ENCODE results near the gene FAM204A.

FAM204A gene

DNA sequence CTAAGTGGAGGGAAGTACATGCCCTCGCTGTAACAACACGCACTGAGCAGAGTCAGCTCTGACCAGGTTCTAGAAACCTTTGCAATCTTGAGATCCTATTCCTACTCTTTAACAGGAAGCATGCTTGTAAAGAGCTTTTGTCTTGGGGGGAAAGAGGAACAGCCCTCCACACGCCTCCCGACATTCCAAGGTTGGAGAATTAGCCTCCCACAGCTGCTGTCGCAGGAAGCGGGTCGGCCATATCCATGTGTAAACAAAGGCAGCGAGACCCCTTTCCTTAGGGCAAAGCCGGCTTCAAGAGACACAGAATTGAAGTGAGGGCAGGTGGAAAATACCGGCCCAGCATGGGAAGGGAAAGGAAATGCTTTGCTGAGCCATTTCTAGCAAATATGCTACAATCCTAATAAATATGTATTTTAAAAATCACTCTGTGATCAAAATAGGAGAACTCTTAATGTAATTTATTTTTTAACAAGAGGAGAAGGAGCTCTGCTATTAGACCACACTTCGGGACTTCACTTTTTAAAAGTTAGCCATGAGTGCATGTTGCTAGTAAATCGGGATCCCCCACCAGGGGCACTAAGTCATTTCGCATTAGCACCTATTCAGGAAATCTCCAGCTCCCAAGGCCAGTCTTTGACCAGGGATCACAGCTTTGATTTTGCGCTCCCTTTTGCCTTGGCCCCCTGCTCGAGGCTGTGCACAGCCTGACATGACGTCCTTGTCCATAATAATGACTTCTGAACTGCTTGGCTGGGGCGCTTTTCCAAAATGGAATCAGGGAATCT, 55.9 kb downstream of the FAM204A start:
- DNase-seq (ENCODE audit: low read depth in 3 of 3, low spot score in 1 of 3), result no peak

DNA sequence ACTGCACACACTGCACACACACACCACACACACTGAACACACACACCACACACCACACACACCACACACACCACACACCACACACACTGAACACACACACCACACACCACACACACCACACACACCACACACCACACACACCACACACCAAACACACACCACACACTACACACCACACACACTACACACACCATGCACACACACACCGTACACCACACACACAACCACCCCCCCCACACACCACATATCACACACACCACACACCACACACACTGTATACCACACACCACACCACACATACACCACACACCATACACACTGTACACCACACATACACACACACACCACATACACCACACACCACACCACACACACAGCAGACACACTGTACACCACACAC, 59.5 kb downstream of the FAM204A start:
- no peak for DNase-seq (ENCODE audit: low read depth in 3 of 3, low spot score in 1 of 3)

DNA sequence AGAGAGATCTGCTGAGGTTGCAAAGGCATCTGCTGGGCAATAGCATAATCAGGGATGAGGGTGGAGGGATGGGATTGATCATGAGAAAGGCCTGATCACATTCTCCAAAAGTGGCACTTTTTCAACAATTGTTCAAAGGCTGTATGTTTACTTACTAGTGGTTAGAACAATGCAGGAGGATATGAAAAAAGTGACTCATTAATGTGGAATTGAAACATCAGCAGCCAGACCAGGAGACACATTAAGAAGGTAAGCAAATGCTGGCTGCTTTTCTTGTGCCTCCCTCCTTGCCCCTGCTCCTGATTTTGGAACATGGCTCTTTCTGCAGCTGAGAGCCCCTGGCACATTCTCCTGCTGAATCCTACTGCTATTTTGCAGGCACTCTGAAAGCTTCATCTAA, 63.5 kb downstream of the FAM204A start:
- DNase-seq (ENCODE audit: low read depth in 3 of 3, low spot score in 1 of 3), result no peak

DNA sequence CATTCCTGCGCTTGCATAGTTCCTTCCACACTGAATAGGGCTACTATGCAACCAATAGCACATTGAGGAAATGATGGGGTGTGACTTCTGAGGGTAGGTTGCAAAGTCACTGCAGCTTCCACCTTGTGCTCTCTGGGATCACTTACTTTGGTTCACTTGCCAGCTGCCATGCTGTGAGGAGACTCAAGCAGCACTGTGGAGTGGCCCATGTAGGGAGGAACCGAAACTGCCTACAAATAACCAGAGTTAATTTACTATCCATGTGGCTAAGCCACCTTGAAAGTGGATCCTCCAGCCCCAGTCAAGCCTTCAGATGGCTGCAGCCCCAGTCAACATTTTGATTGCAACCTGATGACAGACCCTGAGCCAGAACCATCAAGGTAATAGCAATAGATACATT, 64.3 kb downstream of the FAM204A start:
- DNase-seq (ENCODE audit: low read depth in 3 of 3, low spot score in 1 of 3), result no peak

DNA sequence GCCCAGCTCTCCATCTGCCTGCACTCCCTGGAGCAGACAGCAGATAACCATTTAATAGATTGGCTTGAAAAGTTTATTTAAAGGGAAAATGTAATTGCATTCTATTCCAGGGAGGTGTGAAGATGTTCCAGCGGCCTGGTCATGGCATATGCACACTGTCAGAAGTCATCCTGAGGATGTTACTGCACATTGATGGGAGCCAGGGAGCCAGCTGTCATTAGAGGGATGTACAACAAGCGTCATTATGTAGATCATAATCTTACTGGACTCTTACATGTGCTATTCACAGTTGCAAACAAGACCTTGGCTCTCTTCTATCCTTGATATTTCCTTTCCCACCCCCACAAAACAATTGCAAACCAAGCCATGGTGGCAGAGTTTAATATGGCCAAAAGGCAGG, 65.4 kb downstream of the FAM204A start:
- DNase-seq (ENCODE audit: low read depth in 3 of 3, low spot score in 1 of 3), result no peak

DNA sequence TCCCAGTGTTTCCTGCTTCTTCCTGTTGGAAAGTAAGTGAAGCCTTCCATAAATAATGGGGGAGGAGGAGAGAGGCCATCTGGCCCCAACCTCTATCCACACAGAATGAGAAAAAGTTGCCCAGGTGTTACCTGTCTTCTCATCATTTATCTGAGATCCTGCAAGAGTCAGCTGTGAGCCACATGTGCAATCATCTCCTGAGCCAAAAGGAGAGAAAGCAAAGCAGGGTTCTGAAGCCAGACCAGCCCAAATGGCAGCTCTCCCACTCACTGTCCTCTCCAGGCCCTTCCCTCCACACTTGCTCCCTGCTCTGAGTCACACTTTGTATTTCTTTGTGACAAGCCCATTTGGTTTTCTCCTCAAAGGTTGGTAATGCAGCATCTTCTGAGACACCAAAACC, 65.9 kb downstream of the FAM204A start:
- DNase-seq (ENCODE audit: low read depth in 3 of 3, low spot score in 1 of 3), result no peak

DNA sequence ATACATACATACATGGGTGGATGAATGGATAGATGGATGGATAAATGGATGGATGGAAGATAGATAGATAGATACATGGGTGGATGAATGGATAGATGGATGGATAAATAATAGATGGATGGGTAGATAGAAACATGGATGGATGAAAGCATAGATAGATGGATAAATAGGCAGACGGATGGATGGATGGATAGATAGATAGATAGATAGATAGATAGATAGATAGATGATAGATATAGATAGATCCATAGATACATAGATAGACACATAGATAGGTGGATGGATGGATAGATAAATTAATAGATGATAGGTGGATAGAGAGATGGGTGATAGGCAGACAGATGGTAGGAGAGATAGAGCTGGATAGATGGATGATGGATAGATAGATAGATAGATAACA, 68.5 kb downstream of the FAM204A start:
- no peak for DNase-seq (ENCODE audit: low read depth in 3 of 3, low spot score in 1 of 3)

DNA sequence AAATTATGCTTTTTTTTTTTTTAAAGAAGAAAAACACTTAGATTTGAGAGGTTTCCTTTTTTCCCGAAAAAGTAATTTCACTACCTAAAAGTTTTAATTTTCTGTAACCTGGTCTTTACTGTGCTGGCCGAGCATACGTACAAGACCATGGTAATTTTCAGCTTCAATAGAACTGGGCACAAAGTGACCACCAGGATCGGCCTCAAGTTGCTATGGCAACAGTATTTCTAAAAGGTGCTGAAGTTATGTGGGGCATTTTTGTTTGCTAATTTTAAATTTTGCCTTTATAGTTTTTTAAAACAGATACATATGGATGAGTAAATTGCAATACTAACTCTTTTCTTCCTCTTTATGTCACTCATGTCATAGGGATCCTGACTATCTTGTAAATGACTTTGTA, 69.4 kb downstream of the FAM204A start:
- DNase-seq (ENCODE audit: low read depth in 3 of 3, low spot score in 1 of 3), result no peak

DNA sequence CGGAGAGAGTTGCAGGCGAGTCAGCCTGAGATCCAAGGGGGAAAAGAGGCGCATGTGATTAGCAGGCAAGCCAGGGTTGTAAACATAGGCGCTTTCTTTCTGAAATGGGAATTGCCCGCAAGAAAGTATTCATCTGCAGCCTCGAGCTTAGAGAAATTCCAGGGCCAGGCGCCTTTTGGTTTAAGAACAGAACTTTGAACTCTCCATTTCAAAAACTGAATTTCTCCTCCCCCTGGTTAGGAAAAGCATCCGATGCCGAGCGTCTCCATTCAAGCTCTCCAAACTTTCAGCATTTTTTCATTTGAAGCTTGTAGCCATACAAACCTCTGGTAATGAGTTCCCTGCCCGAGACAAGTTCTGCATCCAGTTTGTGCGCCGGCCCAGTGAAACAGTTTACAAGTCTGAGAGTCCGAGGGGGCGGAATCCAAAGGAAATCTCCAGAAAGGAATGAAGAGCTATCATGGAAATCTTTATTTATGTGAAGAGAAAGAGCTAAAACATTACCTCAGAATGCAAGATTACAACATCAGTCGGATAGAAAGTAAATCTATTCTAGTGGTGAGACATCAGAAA, 69.9 kb downstream of the FAM204A start:
- DNase-seq (ENCODE audit: low read depth in 3 of 3, low spot score in 1 of 3), result no peak

DNA sequence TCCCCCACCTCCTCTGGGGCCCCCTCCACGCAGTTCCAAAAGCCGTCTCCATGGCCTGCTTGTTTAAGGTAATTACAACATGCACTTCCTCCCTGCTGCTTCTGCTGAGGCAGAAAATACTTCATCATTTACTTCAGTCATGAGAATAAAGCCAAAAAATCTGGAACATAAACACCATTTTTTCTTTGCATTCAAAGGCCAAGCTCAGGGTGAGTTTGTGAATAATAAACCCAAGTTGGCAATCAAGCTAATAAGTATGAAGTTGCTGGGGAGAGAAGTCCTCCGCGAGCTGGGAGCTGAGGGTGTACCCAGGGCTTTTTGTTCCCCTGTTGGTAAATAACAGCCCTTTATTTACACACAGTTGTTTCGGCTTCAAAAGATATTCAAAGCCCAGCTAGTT, 70.5 kb downstream of the FAM204A start:
- DNase-seq (ENCODE audit: low read depth in 3 of 3, low spot score in 1 of 3), result no peak

DNA sequence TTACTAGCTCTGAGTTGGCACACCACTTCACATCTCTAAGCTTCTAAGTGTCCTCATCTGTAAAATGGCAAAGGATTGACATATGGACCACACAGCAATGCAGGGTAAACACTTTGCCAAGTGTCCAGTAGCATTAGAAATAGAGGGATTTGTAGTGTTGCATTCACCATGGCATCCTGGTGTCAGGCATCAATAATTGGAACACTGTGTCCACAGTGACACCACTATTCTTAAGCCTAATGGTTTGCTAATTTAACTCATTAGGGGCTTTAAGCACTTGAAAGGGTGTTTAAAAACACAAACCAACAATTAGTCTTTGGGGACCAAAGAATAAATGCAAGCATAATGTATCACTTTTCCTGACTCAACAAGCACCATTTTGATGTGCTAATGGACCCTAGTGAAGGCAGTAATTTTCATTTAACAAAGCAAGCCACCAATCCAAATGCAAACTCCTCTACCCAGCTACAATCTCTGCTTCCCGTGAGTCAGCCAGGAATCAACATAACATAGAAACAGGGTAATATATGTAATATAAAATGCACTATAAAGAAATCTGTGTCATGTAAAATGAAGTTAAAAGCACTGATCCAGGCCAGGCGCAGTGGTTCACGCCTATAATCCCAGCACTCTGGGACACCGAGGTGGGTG, 75.9 kb downstream of the FAM204A start:
- DNase-seq (ENCODE audit: low read depth in 3 of 3, low spot score in 1 of 3), result no peak

DNA sequence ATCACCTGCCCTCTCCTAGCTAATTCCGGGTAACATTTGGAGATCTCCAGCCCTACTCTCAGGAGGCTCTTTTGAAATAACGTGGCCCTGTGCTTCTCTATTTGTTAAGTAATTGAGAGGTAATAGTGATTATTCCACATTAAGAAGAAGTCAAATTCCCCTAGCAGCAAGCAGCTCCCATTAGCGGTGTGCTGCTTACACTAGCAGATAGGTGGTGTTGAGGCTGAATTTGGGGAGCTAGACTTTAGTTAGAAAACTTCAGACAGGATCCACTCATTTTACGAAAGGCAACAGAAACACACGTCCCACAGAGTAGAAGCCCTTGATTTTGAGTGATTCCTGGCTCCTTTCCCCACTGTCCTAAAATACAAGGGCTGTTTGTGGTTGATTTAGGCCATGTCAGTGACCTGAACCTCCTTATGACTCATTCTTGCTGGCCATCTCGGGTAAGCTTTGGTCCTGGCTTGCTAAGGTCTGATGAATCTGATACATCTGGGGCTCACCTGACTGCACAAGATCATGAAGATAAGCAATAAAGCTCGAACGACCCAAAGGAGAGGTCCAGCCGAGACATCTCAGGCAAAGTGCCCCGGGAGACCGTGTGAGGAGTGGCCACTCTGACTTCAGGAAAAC, 77.2 kb downstream of the FAM204A start:
- DNase-seq (ENCODE audit: low read depth in 3 of 3, low spot score in 1 of 3), result no peak

DNA sequence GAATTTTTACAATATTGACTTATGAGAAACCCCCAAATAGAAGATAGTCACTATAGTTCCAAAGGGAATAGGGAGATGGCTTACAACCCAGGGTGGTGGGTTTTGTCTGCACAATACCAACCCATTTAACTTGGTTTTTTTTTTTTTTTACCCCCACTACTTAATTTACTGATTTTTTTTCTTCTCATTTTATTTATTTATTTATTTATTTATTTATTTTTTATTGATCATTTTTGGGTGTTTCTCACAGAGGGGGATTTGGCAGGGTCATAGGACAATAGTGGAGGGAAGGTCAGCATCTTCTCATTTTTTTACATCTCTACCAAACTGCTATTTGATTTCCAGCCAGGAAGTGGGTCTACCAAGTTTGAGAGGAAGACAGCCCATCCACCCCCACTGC, 77.9 kb downstream of the FAM204A start:
- no peak for DNase-seq (ENCODE audit: low read depth in 3 of 3, low spot score in 1 of 3)

DNA sequence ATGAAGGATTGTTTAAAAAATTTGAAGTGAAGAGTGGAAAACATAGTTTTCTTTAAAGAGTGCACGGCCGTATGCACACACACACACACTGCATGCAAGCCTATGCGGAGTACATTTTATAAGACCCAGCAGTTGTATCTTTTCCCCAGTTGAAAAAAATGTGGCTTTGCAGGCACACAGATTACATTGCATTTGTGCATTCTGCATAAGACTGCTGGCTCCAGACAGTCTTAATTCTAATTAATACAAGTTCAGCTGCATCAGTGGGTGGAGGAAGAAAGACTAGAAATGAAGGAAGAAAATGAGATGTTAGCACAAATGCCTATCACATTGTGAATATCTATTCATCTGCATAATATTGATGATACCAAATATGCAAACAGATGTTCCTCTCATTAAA, 79.6 kb downstream of the FAM204A start:
- DNase-seq (ENCODE audit: low read depth in 3 of 3, low spot score in 1 of 3), result no peak

DNA sequence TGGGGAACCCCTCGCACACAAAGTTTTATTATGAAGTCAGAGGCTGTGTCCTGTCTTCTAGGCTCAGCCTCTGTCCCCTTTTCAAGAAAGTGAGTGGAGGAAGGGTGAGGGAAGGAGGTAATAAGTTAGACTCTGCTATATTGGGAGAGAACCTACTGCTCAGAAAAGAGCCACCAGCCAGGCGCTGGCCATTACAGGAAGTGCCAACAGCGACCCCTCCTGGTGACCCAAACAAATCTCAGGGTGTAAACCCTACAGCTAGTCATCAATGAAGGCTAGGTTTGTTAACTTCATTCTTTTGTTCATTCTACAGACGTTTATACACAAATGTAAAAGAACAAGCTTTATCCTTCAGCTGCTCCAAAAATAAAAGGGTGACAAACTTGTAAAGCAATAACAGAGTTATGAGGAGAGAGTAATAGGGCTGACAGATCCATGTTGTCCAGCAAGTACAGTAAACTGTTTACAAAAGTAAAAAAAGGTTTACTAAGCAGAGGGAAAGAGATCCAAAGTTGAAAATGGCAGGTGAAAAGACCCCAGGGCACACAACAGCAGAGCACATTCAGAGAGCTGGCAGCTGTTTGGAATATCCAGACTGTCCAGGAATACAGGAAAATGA, 82.7 kb downstream of the FAM204A start:
- peak in 1 of 3 donors; percentile 3 for DNase-seq (ENCODE audit: low read depth in 3 of 3, low spot score in 1 of 3)

DNA sequence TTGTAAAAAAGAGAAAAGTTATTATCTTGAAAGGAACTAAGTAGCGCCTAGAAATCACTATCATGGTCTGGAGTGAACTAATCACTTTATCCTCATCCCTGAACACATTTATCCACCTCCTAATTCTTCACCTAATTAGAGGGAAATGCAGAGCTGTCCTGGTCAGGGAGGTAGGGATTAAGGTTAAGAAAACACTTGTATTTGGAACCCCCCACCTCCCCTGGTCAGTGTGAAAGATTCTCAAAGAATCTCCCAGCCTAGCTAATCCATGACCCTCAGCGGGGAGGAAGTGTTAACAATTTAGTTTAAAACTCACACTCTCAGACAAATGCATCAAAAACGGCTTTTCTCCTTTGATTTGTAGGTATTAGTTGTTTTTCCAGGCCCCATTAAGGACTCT, 83.8 kb downstream of the FAM204A start:
- no peak for DNase-seq (ENCODE audit: low read depth in 3 of 3, low spot score in 1 of 3)

DNA sequence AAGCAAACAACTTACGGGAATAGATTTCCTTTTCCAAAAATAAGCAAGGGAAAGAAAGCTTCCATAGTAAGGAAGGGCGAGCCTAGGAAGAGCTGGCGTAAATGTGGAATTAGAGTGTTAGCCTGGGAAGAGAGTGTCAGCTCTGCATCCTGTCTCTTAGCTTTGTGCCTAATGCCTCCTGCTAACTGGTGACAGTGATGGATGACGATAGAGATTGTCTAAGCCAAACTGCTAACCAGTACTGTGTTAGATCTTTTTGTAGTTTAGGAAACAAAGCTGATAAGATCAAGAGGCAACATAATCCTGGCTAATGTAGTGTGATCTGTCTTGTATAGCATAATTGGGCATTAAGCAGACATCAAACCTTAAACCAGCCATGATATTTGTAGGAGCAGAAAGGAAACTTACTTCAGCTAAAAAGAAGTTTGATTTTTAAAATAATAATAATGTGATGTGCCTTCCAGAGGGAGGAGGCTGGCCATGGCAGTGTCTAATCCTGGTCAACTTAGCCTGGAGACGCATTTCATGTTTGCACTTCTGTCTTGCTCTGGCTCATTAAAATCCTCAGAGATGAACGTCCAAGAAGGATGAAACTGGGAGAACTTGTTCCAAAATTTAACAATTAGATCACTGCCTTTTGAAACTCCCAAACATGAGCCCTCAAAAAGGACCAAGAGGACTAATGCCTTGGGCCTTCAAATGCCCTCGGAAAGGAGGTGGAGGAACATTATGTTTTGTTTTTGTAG, 85.1 kb downstream of the FAM204A start:
- DNase-seq (ENCODE audit: low read depth in 3 of 3, low spot score in 1 of 3), result no peak

DNA sequence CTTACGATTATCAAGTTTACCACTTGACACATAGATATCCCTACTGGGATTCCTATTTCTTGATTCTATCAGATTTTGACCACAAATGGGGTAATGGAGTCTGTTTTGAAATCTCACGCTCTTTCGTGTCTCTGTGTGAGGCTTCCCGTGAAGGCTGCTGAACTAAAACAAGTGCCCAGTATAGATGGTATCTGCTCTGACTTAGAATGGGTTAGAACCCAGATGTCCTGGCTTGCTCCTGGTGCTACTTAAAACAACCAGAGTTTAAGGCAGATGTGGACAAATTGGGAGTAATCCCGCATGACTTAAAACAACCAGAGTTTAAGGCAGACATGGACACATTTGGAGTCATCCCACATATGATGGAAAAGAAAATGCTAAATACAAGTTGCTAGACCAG, 85.9 kb downstream of the FAM204A start:
- DNase-seq (ENCODE audit: low read depth in 3 of 3, low spot score in 1 of 3), result no peak

DNA sequence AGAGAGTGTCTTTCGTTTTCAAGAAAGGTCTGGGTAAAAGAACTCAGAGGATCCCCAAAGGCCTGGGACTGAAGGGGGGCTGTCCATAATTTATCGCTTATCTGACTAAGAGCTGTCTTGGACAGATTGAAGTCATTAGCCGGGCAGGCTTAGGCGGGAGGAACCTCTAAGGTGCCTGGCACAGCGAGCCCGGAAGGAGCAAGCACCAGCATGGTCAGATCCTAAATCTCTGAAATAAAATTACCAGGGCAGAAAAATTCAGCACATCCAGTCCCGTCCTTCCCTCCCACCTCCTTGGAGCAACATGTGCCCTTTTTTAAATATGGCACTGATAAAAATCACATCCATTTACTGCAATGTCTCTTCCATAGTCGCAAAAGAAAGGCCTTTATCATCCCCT, 86.8 kb downstream of the FAM204A start:
- no peak for DNase-seq (ENCODE audit: low read depth in 3 of 3, low spot score in 1 of 3)

DNA sequence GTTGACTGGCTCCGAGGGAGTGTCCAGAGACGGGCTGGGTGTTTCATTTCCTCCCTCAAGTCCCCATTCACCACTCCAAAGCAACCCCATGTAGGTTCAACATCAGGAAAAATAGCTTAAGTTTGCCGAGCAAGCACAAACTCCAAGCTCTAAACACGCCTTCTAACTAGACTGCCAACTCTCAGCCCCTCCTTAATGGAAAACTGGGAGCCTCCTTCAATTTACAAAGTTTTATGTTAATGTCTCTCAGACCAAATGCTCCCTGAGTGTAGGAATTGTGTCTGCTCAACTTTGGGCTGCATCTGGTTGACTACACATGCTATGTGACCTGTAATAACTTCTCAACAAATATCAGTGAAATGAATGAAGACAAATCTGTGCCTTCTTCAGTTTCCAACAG, 87.5 kb downstream of the FAM204A start:
- no peak for DNase-seq (ENCODE audit: low read depth in 3 of 3, low spot score in 1 of 3)

DNA sequence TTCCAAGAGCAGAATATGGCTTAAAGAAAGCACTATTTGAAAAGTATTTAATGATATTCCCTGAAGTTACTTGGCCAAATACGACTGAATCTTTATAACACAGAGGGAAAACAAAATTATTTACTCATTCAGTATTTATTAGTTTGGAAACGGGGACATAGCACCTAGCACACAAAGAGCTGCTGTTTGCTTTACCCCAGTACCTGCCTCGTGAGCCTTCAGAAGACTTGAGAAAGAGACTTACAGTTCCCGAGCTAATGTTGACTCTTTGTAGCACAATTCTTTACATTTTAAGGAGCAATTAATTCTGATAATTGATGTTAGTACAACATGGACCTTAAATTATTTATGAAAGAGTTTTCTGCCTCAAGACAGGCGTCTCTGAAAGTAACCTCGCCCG, 88.7 kb downstream of the FAM204A start:
- DNase-seq (ENCODE audit: low read depth in 3 of 3, low spot score in 1 of 3), result no peak
